ENCODE data around the gene DNAJC18. TPM values are rescaled to one million over a fixed set of nuclear protein-coding genes. Genes with fewer than 3 reads are reported as not detected.
A peak's percentile ranks its signal among the peaks of the same experiment; 100 is the strongest.

DNAJC18 gene
- total and polyA plus RNA-seq, 2 donors (not counting 1 experiment from before 2014, with no cell fraction given) = 2.0 to 13.6 TPM

- H3K27ac ChIP-seq (ENCODE audit: low read length in 2 of 2) = peak overlapping the region; percentile 60 to 65
- intact Hi-C loops (cut with micrococcal nuclease) = loop anchor here (1.0 to 5.0 kb wide), 6 partner anchors 46 to 816 kb away; partner anchors contain the start of genes DNAJC18, HSPA9 and PAIP2
- CTCF ChIA-PET = interaction anchor here (0.6 to 3.1 kb wide), 11 partner anchors 13 to 567 kb away, joined by 3 to 16 read pairs (median 4); partner anchors contain the start of genes DNAJC18, MATR3 and PAIP2
Observed at GRCh38 chr5:139392678-139393496, 46.4 kb downstream of the DNAJC18 start.

More at GRCh38 chr5:139392678-139393496, 46.4 kb downstream of the DNAJC18 start:
- DNase-seq (peak; percentile 93), ATAC-seq (ENCODE audit: low read depth) (peak; percentile 56)
- Mint-ChIP-seq H3K27ac (peak overlapping the region; percentile 93), H3K27me3 (no peaks in the 10 kb centered on the region), H3K4me3 (peak overlapping the region; percentile 99), H3K4me1 (peaks cover 46% of the 10 kb centered on the region), H3K9me3 (ENCODE audit: insufficient read depth) (no peaks in the 10 kb centered on the region)
- Histone ChIP-seq H3K4me3 (ENCODE audit: control extremely low read depth in 1 of 5, extremely low read depth in 1 of 5, insufficient read depth in 1 of 5, low read depth in 2 of 5, low read length in 4 of 5) (peak overlapping the region; percentile 69 to 90 (median 80)), H3K36me3 (replicated peaks in 1 of 2; ENCODE audit: control extremely low read depth in 1 of 2, control insufficient read depth in 1 of 2, extremely low read depth in 1 of 2, insufficient read depth in 2 of 2, low read length in 1 of 2) (no peaks in the 10 kb centered on the region), H3K4me1 (ENCODE audit: control insufficient read depth in 2 of 2, insufficient read depth in 2 of 2, low read length in 2 of 2) (peaks cover 44 to 60% of the 10 kb centered on the region in 2 donors), H3K4me2 (replicated peaks; ENCODE audit: low read depth, low read length, poor library complexity, severe bottlenecking) (peak overlapping the region; percentile 91), H2AFZ (ENCODE audit: insufficient read depth, low read depth, low read length, poor library complexity, severe bottlenecking) (peak overlapping the region; percentile 88), H3K9me3 (ENCODE audit: control extremely low read depth in 1 of 3, control insufficient read depth in 2 of 3, insufficient read depth in 1 of 3, low read length in 2 of 3) (peaks cover 0 to 4% (median 0%) of the 10 kb centered on the region in 3 donors), H3K27me3 (replicated peaks in 1 of 4; ENCODE audit: control extremely low read depth in 1 of 4, control insufficient read depth in 3 of 4, insufficient read depth in 4 of 4, low read length in 3 of 4) (no peaks in the 10 kb centered on the region), H4K20me1 (ENCODE audit: control insufficient read depth, insufficient read depth, low read length, poor library complexity, severe bottlenecking) (peaks cover 7% of the 10 kb centered on the region), H3K79me2 (ENCODE audit: control insufficient read depth, insufficient read depth, low read length) (peaks cover 28% of the 10 kb centered on the region), H3K9ac (ENCODE audit: low read length) (peak overlapping the region; percentile 70)
- under 1% methylated on average over 77 of the region's 77 CpGs for WGBS (ENCODE audit: insufficient coverage)
- TF ChIP-seq CTCF (IDR thresholded peaks at IDR 0.05) (peak; percentile 94), EZH2 (IDR thresholded peaks at IDR 0.05; ENCODE audit: borderline replicate concordance, insufficient read depth, low read depth, low read length, poor library complexity, severe bottlenecking) (no peak)
- POLR2A ChIA-PET = interaction anchor here (0.6 to 8.4 kb wide), 4 partner anchors 10 to 99 kb away, joined by 3 to 70 read pairs (median 4); partner anchors contain the start of genes MATR3, PAIP2 and SPATA24

All from B cell (primary cell).